NCI-H1105 treated with DMSO at 0.1 percent for 48 hours (cell line): ENCODE measurements around the gene HDDC3.
"Not testable (repeated sequence)": the region's sequence is repeated elsewhere in the genome, so short reads cannot be mapped to it uniquely, and the experiment has no call there.

ENCODE experiments used
- DNase-seq: peaks from one replicate; lab custom pipeline; 2025; lab: John Stamatoyannopoulos, UW

The HDDC3 gene

DNA sequence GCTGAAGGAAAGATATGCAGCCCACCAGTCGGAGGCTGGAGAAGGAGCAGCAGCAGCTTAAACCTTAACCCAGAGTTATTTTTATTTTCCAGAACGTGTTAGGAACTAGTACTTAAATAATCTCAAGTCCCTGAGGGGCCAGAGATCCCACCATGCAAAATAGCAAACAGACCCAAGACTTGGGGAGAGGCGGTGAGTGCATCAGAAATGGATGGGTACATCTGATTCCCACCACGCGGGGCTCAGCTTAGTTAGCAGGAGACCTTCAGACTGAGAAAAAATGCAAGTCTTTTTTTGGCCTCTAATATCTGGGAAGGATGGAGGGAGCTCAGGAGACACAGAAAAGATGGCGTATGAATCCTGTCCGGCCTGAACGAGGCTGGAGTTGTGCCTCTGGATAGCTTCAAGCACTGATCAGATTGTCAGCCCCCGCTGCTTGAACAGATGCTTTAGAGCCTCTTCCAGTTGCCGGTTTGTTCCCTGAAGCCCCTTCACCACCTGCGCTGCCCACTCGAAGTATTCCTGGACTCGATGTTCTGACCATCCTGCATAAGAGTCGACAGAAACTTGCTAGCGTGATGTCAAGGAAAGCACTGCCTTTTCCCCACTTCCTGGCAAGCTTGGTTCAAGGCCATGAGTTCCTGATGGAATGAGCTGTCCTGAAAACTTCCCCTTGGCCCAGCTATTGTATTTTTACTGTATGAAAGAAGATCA lies 1.3 kb downstream of the HDDC3 start:
- DNase-seq: no peak

DNA sequence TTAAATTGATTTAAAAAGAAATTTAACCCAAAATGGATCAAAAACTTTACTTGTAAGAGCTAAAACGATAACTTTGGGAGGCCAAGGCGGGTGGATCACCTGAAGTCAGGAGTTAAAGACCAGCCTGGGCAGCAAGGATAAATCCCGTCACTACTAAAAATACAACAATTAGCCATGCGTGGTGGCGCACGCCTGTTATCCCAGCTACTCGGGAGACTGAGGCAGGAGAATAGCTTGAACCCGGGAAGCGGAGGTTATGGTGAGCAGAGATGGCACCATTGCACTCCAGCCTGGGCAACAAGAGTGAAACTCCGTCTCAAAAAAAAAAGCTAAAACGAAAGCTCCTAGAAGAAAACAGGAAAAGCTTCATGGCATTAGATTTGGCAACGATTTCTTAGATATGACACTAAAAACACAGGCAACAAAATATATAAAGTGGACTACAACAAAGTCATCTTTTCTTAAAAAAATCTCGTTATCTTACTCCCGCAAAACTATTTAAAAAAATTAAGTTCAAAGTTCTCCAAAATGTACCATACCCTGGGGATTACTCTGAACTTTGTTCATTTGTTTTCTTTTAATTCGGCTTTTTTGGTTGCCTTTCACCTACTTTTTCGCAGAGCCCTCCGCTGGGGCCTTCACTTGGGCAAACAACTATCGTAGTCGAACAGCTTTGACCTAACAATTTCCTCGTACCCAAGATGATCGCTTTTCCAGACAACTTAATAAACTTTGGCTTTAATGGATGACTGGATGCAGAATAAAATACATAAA lies 2.9 kb downstream of the HDDC3 start:
- no peak for DNase-seq

DNA sequence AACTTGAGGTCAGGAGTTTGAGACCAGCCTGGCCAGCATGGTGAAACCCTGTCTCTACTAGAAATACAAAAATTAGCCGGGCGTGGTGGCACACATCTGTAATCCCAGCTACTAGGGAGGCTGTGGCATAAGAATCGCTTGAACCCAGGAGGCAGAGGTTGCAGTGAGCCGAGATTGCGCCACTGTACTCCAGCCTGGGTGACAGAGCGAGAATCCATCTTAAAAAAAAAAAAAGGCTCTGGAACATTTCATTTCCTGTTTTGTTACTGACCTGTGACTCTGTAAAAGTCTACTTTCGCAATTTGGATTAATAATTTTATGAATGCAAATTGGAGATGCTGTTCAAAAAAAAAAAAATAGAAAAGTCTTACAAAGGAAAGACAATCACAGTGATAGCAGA lies 4.2 kb downstream of the HDDC3 start:
- not testable (repeated sequence) for DNase-seq

DNA sequence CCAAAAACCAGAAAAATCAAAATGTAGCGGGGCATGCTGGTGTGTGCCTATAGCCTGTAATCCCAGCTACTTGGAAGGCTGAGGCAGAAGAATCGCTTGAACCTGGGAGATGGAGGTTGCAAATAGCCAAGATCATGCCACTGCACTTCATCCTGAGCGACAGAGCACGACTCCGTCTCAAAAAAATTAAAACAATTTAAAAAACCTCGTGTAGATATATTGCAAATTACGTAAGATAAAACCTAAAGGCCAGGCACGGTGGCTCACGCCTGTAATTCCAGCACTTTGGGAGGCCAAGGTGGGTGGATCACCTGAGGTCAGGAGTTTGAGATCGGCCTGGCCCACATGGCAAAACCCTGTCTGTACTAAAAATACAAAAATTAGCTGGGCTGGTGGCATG lies 5.6 kb downstream of the HDDC3 start:
- DNase-seq: not testable (repeated sequence)

DNA sequence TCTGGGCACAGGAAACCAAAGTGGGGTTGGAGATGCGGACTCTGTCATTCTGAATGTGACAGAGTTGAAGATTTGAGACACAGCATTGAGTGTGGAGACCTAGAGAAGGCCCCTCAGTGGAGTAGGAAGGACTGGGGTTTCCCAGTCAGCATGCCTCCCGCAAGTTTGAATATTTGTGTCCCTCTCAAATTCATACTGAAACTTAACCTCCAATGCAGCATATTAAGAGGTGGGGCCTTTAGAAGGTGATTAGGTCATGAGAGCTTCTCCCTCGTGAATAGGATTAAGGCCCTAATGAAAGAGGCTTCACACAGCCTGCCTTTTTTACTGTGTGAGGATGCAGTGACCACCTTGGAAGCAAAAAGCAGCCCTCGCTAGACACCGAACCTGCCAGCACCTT lies 8.0 kb downstream of the HDDC3 start:
- DNase-seq: no peak

DNA sequence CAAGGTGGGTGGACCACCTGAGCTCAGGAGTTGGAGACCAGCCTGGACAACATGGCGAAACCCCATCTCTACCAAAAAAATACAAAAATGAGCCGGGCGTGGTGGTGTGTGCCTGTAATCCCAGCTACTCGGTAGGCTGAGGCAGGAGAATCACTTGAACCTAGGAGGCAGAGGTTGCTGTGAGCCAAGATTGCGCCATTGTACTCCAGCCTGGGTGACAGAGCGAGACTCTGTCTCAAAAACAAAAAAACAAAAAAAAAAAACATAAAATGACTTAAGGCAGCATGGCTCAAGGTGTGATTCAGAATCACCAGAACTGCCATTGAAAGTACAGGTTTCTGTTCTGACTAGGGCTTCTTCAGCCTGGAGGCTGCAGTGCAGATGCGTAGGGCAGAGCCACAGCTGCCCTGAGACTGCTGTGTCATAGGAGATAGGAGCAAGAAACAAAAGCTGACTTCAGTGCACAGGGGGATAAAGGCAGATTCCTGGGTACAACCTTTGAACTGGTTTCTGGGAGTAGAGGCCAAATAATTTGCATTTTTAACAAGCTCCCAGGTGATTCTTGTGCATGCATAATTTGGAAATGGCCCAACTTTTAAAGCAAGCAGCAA lies 9.5 kb downstream of the HDDC3 start:
- DNase-seq: not testable (repeated sequence)

DNA sequence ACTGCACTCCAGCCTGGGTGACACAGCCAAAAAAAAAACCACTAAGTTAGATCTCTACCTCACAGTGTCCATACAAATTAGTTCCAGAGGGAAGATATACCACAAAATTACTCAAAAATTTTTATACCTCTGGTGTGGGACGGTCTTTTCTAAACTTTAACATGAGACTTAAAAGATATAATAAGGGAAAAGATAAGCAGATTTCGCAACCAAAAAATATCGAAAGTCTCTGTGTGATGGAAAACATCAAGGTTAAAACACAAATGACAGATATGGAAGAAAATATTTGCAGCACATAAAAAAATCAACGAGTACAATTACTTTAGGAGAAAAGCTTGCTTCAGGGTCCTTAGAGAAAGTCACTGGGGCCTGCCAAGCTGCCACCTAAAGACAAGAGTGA lies 10.5 kb downstream of the HDDC3 start:
- no peak for DNase-seq

DNA sequence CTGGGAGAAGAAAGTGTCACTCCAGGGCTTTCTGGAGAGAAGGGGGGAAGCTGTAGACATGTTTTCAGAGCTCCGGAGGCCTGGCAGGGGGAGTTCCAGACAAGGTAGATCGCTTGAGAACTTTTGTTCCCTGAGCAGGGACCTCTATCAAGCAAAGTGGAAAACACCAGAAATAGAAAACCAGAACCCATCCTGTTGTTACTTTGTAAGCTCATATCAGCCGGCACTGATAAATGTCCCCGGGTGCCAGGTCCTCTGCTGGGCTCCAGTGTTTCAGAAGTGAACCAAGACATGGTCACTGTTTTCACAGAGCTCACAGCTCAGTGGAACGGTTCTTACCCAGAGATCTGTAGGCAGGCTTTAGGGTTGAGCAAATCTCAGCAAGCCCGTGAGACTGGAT lies 13.5 kb downstream of the HDDC3 start:
- no peak for DNase-seq

DNA sequence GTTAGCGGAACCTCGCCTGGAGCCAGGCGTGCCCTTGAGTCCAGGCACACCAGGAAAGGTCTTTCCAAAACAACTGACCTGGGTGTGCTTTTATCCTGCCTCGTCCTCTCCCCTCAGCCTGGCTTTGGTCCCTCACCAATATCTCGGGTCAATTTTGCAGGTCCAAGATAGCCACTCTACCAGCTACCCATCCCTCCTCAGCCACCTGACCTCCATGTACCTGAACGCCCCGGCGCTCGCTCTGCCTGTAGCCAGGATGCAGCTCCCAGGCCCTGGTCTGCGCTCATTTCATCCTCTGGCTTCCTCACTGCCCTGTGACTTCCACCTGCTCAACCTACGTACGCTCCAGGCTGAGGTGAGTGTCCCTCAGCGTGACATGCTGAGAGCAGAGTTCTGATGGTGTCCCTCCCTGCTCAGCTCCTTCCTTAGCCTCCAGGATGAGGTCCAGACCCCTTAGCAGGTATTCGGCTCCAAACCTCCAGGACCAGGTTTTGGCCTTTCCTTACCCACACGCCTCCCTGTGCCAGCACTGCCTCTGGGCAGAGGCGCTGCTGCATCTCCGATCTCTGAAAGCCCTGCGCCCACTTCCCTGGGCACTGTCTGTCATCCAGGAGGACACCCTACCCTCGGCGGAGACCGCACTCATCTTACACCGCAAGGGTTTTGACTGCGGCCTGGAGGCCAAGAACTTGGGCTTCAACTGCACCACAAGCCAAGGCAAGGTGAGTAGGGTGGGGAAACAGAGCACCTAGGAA lies 14.1 kb downstream of the HDDC3 start:
- DNase-seq: no peak

DNA sequence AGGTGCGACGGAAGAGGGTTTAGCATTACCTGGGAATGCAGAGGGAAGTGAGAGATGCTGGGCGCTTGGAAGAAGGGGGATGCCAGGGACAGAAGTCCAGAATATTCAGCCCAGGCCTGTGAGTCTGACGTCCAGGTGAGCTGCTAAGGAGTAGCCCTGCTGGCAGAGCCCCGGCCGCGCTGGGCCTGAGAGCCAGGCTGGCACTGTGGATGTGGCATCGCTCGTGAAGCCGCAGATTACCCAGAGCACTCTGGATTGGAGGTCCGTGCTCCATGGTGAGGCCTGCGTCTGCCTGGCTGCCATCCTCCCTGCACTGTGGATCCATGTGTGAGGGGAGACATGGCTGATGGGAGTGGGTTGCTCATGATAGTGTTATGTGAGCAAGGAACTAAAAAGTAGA lies 14.8 kb downstream of the HDDC3 start:
- no peak for DNase-seq

DNA sequence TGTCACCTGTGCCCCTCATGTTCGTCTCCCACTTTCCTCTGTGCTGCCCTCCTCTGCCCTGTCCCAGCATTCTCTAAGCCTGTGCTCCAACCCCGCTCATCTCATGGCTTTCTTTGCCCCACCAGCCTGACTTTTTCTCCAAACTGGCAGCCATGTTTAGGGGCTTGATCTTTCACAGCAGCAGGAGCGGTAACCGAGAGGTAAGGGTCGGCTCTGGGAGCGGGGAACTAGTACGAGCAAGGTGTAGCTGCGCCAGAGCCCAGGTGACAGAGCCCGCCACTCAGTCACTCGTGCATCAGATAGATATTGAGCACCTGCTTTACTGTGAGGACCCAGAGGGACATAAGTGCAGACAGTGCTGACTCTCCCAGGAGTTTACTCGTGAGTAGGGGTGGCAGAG lies 15.9 kb downstream of the HDDC3 start:
- no peak for DNase-seq

DNA sequence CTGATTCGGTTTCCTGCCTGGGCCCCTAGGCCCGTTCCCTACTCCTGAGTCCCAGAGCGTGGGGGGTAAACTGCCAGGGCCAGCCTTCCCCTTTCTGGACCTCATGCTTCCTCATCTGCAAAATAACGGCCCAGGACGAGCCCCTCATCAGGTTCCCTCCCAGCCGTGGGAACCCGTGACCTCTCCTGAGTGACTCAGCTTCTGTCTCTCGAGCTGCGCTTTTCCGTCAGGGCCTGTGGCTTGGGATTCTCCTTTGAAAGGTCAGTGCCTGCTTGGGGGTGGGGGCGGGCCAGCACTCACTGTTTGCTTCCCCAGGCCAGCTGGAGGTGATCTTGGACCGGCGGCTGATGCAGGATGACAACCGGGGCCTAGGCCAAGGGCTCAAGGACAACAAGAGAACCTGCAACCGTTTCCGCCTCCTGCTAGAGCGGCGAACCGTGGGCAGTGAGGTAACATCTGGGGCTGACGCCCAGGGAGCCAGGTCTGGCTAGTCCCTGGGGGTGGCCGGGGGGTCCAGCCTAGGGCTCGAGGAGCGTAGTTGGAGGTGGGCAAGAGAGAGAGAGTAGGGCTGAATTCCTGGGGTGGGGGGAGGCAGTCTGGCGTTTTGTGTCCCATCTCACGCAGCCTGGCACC lies 16.4 kb downstream of the HDDC3 start:
- no peak for DNase-seq

DNA sequence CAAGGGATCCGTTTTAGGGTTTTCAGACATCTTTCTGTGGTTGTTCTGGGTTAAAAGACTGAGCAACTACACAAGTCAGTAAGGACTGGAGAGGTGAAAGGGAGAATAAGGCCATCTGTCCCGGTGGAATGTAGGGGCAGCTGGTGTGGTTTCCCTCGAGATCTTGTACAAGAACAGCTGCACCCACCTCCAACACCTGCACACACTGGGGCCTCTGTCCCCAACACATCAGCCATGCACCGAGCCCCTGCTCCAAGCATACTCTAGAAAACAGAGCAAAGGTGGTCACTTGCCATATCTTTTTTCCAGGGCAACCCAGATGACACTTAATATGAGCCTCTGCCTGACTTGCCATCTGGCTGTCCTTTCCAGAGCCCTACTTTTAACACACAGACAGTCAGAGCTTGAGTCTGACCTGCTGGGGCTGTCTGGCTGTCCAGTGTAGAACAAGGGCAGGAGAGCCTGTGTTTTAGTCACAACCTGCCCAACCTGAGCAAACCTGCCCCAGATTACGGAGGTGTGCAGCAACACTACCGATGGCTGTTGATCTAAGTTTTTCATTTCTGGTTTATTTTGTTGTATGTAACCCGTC lies 17.0 kb downstream of the HDDC3 start:
- no peak for DNase-seq

DNA sequence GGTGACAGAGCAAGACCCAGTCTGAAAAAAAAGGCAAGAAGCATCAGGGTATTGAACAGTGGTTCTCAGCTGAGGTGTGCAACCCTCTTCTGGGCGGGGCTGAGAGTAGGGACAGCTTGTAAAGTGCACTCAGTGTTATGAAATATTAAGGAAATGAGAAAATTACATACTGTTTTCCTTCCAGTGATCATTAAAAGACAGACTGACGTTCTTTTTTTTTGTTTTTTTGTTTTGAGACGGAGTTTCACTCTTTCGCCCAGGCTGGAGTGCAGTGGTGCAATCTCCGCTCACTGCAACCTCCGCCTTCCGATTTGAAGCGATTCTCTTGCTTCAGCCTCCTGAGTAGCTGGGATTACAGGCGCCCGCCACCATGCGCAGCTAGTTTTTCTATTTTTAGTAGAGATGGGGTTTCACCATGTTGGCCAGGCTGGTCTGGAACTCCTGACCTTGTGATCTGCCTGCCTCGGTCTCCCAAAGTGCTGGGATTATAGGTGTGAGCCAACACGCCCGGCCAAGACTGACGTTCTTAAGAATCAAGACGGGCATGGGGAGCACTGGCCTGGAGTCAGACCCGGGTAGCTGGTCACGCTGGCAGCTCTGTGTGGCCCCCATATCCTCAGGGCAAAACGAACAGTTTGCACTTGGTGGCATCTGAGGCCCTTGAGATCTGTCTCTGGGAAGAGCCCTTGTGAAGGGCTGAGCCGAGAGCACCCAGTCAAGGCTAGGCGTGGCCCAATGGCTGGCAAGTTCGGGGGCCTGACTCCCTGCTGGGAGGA lies 17.9 kb downstream of the HDDC3 start:
- DNase-seq: no peak

DNA sequence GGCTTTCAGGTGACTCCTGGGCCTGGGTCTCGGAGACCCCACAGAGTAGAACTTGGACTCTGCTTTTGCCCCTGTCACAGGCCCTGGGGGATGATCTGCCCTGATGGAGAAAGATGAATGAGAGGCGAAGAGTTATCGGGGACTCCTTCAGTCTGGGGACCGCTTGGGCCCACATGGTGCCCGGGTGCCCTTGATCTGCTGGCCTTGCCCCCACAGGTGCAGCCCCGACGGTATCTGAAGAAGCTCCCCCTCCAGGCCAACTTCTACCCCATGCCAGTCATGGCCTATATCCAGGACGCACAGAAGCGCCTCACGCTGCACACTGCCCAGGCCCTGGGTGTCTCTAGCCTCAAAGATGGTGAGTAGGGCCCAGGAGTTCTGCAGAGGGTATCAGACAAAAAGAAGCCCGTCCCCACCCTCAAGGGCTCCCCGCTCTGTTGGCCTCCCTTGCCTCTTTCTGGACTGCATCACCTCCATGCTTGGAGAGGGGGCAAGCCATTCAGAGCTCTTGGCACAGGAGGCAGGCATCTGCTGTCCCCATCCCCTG lies 18.9 kb downstream of the HDDC3 start:
- DNase-seq: no peak

DNA sequence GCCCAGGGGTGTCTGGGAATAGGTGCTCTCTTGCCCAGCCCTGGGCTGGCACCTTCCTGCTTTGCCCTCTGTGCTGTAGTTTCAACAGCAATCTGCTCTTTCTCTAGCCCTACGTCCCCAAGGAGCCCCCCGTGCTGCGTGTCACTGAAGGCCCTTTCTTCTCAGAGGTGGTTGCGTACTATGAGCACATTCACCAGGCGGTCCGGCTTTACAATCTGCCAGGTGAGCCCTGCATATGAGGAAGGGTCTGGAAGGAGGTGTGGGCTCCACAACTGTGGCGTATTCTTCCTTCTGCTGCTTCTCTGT lies 19.6 kb downstream of the HDDC3 start:
- no peak for DNase-seq

DNA sequence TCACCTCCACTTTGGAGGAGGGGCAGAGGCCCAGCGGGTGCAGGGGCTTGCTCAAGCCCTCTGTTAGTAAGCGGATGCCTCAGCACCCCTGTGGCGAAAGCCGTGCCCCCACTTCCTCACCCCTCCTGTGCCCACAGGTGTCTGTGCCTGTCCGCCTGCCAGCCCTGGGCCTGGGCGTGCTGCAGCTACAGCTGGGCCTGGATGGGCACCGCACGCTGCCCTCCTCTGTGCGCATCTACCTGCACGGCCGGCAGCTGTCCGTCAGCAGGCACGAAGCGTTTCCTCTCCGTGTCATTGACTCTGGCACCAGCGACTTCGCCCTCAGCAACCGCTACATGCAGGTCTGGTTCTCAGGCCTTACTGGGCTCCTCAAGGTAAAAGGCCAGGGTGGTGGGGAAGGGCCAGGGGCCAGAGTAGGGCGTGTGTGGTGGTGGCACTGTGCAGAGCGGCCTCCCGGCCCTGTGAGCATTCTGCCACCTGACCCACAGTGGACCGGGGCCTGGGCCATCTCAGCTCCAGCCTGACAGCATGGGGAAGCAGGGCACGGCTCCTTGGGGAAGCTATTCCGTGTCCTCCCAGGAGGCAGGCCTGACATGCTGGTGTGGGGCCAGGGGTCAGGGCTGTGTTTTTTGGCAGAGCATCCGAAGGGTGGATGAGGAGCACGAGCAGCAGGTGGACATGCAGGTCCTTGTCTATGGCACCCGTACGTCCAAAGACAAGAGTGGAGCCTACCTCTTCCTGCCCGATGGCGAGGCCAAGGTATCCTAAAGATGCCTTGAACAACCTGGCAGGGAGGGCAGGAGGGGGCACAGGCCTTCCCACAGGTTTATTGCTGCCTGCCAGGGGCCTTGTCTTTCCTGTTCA lies 20.2 kb downstream of the HDDC3 start:
- no peak for DNase-seq

DNA sequence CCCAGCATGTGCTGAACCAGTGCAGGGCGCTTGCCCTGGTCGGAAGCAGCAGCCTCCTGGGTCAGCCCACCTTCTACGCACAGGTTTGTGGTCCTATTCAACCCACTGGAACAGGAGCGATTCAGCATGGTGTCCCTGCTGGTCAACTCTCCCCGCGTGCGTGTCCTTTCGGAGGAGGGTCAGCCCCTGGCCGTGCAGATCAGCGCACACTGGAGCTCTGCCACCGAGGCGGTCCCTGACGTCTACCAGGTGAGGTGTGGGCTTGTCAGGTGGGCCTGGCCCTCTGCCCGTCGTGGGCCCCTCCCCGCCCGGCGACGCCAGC lies 21.1 kb downstream of the HDDC3 start:
- DNase-seq: no peak

DNA sequence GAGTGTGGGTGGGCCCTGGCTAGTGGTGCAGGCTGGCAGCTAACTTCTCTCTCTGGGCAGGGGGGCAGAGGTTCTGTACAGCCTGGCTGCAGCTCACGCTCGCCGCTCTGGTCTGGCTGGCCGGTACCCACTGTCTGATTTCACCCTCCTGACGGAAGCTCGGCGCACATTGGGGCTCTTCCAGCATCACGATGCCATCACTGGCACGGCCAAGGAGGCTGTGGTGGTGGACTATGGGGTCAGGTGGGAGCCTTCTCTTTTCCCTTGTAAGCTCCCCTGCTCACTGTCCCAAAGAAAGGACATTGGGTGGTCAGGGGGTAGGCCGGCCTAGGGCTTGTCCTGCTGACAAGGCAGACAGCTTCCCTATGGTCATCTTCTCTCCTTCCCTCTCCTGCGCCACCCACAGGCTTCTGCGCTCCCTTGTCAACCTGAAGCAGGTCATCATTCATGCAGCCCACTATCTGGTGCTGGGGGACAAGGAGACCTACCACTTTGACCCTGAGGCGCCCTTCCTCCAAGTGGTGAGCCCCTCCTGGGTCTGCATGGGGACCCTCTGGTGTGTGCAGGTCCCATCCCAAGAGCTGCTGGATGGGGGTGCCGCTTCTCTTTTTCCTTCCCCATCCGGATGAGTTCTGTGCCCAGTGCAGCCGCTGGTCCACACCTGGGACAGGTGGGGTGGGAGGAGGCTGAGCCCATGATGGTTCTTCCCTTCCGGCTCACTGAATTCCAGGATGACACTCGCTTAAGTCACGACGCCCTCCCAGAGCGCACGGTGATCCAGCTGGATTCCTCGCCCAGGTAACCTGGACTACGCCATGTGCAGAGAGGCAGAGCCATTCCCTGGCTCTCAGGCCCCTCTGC lies 21.7 kb downstream of the HDDC3 start:
- no peak for DNase-seq
